ENCODE measurements around the gene CEL.
"Not testable (repeated sequence)": the region's sequence is repeated elsewhere in the genome, so short reads cannot be mapped to it uniquely, and the experiment has no call there.

CEL gene

DNA sequence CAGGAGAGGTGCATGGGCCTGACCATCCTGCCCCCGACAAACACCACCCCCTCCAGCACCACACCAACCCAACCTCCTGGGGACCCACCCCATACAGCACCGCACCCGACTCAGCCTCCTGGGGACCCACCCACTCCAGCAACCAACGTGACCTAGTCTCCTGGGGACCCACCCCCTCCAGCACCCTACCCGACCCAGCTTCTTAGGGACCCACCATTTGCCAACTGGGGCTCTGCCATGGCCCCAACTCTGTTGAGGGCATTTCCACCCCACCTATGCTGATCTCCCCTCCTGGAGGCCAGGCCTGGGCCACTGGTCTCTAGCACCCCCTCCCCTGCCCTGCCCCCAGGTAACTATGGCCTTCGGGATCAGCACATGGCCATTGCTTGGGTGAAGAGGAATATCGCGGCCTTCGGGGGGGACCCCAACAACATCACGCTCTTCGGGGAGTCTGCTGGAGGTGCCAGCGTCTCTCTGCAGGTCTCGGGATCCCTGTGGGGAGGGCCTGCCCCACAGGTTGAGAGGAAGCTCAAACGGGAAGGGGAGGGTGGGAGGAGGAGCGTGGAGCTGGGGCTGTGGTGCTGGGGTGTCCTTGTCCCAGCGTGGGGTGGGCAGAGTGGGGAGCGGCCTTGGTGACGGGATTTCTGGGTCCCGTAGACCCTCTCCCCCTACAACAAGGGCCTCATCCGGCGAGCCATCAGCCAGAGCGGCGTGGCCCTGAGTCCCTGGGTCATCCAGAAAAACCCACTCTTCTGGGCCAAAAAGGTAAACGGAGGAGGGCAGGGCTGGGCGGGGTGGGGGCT is 4.6 kb downstream of the CEL start:
- DNase-seq, result no peak

DNA sequence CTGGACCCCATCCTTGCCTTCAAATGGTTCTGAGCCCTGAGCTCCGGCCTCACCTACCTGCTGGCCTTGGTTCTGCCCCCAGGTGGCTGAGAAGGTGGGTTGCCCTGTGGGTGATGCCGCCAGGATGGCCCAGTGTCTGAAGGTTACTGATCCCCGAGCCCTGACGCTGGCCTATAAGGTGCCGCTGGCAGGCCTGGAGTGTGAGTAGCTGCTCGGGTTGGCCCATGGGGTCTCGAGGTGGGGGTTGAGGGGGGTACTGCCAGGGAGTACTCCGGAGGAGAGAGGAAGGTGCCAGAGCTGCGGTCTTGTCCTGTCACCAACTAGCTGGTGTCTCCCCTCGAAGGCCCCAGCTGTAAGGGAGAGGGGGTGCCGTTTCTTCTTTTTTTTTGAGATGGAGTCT is 5.2 kb downstream of the CEL start:
- no peak for DNase-seq

DNA sequence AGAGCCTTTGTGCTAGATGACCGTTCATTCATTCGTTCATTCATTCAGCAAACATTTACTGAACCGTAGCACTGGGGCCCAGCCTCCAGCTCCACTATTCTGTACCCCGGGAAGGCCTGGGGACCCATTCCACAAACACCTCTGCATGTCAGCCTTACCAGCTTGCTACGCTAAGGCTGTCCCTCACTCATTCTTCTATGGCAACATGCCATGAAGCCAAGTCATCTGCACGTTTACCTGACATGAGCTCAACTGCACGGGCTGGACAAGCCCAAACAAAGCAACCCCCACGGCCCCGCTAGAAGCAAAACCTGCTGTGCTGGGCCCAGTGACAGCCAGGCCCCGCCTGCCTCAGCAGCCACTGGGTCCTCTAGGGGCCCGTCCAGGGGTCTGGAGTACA is 6.0 kb downstream of the CEL start:
- no peak for DNase-seq

DNA sequence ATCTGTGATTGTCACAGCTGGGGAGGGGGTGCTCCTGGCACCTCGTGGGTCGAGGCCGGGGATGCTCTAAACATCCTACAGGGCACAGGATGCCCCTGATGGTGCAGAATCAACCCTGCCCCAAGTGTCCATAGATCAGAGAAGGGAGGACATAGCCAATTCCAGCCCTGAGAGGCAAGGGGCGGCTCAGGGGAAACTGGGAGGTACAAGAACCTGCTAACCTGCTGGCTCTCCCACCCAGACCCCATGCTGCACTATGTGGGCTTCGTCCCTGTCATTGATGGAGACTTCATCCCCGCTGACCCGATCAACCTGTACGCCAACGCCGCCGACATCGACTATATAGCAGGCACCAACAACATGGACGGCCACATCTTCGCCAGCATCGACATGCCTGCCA is 6.7 kb downstream of the CEL start:
- DNase-seq, result not testable (repeated sequence)

DNA sequence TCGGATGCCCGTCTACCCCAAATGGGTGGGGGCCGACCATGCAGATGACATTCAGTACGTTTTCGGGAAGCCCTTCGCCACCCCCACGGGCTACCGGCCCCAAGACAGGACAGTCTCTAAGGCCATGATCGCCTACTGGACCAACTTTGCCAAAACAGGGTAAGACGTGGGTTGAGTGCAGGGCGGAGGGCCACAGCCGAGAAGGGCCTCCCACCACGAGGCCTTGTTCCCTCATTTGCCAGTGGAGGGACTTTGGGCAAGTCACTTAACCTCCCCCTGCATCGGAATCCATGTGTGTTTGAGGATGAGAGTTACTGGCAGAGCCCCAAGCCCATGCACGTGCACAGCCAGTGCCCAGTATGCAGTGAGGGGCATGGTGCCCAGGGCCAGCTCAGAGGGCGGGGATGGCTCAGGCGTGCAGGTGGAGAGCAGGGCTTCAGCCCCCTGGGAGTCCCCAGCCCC is 8.8 kb downstream of the CEL start:
- DNase-seq, result not testable (repeated sequence)

DNA sequence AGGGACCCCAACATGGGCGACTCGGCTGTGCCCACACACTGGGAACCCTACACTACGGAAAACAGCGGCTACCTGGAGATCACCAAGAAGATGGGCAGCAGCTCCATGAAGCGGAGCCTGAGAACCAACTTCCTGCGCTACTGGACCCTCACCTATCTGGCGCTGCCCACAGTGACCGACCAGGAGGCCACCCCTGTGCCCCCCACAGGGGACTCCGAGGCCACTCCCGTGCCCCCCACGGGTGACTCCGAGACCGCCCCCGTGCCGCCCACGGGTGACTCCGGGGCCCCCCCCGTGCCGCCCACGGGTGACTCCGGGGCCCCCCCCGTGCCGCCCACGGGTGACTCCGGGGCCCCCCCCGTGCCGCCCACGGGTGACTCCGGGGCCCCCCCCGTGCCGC is 9.2 kb downstream of the CEL start:
- DNase-seq, result not testable (repeated sequence)

DNA sequence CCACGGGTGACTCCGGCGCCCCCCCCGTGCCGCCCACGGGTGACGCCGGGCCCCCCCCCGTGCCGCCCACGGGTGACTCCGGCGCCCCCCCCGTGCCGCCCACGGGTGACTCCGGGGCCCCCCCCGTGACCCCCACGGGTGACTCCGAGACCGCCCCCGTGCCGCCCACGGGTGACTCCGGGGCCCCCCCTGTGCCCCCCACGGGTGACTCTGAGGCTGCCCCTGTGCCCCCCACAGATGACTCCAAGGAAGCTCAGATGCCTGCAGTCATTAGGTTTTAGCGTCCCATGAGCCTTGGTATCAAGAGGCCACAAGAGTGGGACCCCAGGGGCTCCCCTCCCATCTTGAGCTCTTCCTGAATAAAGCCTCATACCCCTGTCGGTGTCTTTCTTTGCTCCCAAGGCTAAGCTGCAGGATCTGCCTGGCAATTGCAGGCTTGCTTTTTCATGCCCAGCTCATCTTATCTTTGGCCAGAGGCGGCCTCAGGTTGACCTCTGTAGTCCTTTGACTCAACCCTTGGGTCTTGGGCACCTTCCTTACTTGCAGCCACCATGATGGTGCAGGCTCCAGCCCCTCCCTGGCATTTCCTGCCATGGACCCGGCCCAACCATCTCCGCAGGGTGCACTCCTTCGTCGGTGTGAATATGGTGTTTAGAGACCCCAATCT is 9.8 kb downstream of the CEL start:
- DNase-seq, result no peak

DNA sequence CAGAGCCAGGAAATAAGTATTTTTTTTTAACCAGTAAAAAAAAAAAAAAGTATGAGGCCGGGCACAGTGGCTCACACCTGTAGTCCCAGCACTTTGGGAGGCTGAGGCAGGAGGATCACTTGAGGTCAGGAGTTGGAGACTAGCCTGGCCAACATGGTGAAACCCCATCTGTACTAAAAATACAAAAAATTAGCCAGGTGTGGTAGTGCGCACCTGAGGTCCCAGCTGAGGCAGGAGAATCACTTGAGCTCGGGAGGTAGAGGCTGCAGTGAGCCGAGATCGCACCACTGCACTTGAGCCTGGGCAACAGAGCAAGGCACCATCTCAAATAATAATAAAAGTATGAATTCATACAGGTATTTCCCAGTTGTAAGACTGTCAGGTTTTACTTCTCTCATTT is 10.4 kb downstream of the CEL start:
- DNase-seq, result not testable (repeated sequence)

DNA sequence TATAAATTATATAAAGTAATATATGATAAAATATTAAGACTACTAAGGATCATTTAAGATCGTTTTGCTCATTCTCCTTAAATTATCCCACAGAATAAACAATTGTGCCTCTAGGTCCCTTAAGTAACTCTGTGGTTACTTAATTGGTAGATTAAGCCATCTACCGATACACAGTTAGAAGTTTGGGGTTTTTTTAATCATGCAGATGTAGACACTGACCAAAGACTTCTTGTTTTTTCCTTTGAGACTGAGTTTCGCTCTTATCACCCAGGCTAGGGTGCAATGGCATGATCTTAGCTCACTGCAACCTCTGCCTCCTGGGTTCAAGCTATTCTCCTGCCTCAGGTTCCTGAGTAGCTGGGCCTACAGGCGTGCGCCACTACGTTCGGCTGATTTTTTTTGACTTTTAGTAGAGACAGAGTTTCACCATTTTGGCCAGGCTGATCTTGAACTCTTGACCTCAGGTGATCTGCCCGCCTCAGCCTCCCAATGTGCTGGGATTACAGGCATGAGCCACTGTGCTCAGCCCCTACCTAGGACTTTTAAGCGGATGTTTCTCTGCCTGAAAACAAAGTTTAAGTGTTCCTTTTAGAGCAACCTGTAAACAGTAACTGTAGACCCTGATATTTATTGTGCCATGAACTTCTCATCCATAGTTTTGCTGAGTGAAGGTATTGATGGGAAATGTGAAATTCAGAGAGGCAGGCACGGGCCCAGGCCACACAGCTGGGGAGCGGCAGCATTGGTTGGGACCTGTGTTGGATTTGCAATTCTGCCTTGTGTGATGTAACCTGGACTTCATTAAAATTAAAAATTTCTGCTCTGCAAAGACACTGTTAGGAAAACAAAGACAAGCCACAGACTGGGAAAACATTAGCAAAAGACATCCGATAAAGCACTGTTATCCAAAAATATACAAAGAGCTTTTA is 11.6 kb downstream of the CEL start:
- no peak for DNase-seq

DNA sequence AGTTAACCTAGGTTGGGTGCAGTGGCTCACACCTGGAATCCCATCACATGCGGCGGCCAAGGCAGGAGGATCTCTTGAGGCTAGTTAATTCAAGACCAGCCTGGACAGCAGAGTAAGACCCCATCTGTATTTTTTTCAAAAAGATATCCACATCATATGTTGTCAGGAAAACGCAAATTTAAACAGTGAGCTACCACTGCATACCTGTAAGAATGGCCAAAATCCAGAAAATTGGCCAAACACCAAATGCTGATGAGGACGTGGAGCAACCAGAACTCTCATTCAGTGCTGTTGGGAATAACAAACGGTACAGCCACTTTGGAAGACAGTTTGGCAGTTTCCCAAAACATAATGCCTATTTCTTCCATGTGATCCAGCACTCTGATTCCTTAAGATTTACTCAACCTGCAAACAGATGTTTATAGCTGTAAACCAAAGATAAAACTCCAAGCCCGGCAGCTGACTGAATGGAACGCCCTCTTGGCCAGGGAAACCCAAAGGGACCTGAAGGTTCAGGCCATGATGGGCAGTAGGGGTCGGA is 12.4 kb downstream of the CEL start:
- no peak for DNase-seq

DNA sequence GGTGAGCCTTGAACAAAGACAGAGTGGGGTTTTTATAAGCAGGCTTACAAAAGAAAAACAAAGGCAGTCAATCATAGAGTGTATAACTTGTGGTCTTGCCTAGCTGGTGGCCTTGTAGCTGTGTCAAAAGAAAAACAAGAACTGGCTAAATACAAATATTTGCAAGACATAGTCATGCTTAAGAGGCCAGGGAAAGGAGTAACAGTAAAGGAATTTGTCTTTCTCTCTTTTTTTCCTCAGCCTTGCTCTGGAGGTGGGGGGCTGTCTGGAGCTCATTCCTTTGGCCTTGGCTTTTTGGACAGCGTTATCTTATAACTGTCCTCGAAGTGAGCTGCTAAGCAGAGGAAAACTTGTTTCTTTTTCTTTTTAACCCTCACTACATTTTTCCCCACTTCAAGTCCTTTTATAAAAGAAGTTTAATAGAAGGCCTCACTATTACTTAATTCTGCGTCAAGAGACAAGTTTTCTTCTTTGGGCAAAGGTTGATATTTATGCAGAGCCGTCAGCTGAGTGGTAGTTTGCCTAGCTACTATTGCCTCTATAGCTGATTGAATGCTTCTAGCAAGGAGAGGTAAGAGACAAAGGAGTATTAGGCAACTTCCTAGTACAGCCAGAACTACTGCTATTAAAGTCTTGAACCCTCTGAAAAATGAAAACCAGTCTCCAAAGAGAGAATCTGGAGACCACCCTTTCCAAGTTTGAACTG is 14.3 kb downstream of the CEL start:
- DNase-seq, result no peak

DNA sequence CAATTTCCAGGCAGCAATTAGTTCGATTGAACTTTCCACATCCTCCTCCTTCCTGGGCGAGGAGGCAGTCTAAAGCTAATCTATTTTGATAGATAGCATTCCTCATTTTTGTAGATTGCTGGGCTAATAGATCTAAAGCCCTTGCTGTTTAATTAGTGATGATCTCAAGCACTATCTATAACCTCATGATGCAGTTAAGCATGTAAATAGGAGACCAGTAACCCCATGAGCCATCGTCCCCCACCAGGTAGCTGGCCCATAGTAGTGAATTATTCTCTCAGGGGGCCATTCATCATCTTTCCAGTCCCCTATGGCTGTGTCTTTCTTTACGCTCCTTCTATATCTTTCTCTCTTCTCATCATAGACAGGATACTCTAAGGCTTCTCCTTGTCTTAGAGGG is 14.9 kb downstream of the CEL start:
- DNase-seq, result no peak

DNA sequence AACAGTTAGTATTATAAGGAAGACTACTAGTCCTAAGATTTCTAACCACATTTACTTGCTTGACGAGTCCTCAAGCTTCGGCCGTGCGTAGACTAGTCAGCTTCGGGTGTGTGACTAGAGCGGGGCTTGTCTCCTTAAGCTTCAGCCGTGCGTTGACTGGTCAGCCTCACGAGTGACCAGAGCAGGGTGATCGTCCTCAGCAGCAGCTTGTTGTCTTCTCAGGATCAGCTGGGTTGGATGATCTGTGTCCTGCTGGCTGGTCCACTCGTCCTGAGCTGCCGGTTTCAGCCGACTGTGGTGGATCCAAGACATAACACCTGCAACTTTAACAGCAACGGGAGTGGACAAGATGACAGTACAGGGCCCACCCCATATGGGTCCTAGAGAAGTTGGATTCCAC is 16.7 kb downstream of the CEL start:
- no peak for DNase-seq

DNA sequence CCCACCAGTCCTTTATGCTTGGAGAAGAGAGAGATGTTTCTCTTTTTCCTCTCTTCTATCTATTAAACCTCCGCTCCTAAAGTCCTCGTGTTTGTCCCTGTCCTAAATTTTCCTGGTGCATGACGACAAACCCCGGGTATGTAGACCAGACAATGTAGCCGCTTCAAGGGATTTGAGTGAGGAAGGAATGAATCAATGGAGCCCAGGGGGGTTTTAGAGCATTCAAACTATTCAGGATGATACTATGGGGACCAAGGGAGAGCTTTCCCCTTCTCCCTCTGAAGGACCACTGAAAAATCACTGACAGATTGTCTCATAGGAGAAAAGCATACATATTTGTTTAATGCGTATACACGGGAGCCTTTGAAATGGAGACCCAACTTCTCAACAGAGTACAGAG is 18.4 kb downstream of the CEL start:
- DNase-seq, result no peak

DNA sequence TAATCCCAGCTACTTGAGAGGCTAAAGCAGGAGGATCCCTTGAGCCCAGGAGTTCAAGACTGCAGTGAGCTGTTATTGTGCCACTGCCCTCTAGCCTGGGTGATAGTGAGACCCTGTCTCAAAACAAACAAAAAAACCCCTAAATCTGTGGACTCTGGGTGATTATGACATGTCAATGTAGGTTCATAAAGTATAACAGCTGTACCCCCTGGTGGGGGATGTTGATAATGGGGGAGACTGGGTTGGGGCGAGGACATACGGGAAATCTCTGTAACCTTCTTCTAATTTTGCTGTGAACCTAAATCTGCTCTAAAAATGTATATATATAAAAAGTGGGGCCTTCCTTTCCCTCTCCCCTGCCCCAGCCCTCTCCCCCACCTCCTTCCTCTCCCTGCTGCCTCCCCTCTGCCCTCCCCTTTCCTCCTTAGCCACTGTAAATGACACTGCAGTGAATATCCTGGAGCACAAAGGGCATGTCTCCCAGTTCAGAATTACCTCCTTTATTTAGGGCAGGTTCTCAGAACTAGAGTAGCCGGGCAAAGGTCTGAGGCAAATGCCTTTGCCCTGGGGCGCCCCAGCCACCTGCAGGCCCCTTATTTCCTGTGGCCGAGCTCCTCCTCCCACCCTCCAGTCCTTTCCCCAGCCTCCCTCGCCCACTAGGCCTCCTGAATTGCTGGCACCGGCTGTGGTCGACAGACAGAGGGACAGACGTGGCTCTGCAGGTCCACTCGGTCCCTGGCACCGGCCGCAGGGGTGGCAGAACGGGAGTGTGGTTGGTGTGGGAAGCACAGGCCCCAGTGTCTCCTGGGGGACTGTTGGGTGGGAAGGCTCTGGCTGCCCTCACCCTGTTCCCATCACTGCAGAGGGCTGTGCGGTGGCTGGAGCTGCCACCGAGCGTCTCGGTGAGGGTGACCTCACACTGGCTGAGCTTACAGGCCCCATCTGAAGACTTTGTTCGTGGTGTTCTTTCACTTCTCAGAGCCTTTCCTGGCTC is 19.3 kb downstream of the CEL start:
- not testable (repeated sequence) for DNase-seq

DNA sequence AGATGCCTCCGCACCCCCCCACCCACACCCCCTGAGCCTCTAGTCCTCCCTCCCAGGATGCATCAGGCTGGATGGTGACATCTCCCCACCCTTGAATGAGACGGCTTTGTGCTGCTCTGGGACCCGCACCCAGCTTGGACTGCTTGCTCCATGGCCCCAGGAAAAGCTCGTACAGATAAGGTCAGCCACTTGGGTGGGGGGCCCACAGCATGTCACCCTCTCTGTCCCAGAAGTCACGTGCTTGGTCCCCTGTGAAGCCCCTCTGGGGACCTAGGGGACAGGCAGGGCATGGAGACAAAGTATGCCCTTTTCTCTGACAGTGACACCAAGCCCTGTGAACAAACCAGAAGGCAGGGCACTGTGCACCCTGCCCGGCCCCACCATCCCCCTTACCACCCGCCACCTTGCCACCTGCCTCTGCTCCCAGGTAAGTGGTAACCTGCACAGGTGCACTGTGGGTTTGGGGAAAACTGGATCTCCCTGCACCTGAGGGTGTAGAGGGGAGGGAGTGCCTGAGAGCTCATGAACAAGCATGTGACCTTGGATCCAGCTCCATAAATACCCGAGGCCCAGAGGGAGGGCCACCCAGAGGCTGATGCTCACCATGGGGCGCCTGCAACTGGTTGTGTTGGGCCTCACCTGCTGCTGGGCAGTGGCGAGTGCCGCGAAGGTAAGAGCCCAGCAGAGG is 20.3 kb downstream of the CEL start:
- not testable (repeated sequence) for DNase-seq

DNA sequence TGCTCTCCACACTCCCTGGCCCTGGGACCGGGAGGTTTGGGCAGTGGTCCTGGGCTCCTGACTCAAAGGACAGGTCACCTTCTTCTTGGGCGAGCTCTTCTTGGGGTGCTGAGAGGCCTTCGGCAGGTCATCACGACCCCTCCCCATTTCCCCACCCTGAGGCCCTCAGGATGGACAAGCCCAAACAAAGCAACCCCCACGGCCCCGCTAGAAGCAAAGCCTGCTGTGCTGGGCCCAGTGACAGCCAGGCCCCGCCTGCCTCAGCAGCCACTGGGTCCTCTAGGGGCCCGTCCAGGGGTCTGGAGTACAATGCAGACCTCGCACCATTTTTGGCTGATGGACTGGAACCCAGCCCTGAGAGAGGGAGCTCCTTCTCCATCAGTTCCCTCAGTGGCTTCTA is 21.9 kb downstream of the CEL start:
- DNase-seq, result not testable (repeated sequence)

DNA sequence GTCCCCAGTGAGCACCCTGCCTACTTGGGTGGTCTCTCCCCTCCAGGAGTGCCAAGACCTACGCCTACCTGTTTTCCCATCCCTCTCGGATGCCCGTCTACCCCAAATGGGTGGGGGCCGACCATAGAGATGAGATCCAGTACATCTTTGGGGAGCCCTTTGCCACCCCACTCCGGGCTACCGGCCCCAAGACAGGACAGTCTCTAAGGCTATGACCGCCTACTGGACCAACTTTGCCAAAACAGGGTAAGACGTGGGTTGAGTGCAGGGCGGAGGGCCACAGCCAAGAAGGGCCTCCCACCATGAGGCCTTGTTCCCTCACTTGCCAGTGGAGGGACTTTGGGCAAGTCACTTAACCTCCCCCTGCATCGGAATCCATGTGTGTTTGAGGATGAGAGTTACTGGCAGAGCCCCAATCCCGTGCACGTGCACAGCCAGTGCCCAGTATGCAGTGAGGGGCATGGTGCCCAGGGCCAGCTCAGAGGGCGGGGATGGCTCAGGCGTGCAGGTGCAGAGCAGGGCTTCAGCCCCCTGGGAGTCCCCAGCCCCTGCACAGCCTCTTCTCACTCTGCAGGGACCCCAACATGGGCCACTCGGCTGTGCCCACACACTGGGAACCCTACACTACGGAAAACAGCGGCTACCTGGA is 24.6 kb downstream of the CEL start:
- DNase-seq, result not testable (repeated sequence)

DNA sequence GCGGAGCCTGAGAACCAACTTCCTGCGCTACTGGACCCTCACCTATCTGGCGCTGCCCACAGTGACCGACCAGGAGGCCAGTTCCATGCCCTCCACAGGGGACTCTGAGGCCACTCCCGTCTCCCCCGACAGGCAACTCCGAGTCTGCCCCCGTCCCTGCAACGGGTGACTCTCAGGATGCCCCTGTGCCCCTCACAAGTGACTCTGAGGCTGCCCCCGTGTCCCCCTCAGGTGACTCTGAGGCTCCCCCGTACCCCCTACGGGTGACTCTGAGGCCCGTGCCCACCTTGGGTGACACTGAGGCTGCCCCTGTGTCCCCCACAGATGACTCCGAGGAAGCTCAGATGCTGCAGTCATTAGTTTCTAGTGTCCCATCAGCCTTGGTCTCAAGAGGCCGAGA is 25.1 kb downstream of the CEL start:
- DNase-seq, result no peak
